DLD1 (cell line): ENCODE data around the gene NBEA.

Experiments used
- in situ Hi-C: cut with HindIII; loops from 2 replicates; pipeline ENCODE4 v1.10.0; 2017; ENCODE audit warnings: low sequenced_read_pairs

The NBEA gene

GRCh38 chr13:35498231-35498630 is 556.2 kb downstream of the NBEA start:
- in situ Hi-C loops, result no loop called here

GRCh38 chr13:35499196-35499662 is 557.2 kb downstream of the NBEA start:
- in situ Hi-C loops, result no loop called here

- in situ Hi-C loops, result no loop called here
These were observed 557.6 kb downstream of the NBEA start for GRCh38 chr13:35499676-35500075.

GRCh38 chr13:35500144-35500543 is 558.1 kb downstream of the NBEA start:
- in situ Hi-C loops, result no loop called here

- in situ Hi-C loops, result no loop called here
These were observed 559.7 kb downstream of the NBEA start for GRCh38 chr13:35501661-35502235.

- in situ Hi-C loops, result no loop called here
These were observed 560.4 kb downstream of the NBEA start for GRCh38 chr13:35502456-35502855.

GRCh38 chr13:35512271-35512920 is 570.3 kb downstream of the NBEA start:
- in situ Hi-C loops, result no loop called here

GRCh38 chr13:35514061-35514477 is 572.0 kb downstream of the NBEA start:
- in situ Hi-C loops, result no loop called here

GRCh38 chr13:35514801-35515502 is 572.9 kb downstream of the NBEA start:
- in situ Hi-C loops, result no loop called here

GRCh38 chr13:35518337-35518946 is 576.4 kb downstream of the NBEA start:
- in situ Hi-C loops, result no loop called here

GRCh38 chr13:35524171-35524570 is 582.1 kb downstream of the NBEA start:
- in situ Hi-C loops, result no loop called here

- in situ Hi-C loops, result no loop called here
These were observed 584.5 kb downstream of the NBEA start for GRCh38 chr13:35526577-35526976.

GRCh38 chr13:35527451-35527850 is 585.4 kb downstream of the NBEA start:
- in situ Hi-C loops, result no loop called here

GRCh38 chr13:35530147-35530546 is 588.1 kb downstream of the NBEA start:
- in situ Hi-C loops, result no loop called here

- in situ Hi-C loops, result no loop called here
These were observed 588.5 kb downstream of the NBEA start for GRCh38 chr13:35530581-35530980.

- in situ Hi-C loops, result no loop called here
These were observed 589.5 kb downstream of the NBEA start for GRCh38 chr13:35531526-35531925.

- in situ Hi-C loops, result no loop called here
These were observed 592.3 kb downstream of the NBEA start for GRCh38 chr13:35534343-35534742.

- in situ Hi-C loops, result no loop called here
These were observed 606.7 kb downstream of the NBEA start for GRCh38 chr13:35548790-35549189.

- in situ Hi-C loops, result no loop called here
These were observed 607.4 kb downstream of the NBEA start for GRCh38 chr13:35549481-35549880.

- in situ Hi-C loops, result no loop called here
These were observed 610.2 kb downstream of the NBEA start for GRCh38 chr13:35552172-35552844.

- in situ Hi-C loops, result no loop called here
These were observed 613.0 kb downstream of the NBEA start for GRCh38 chr13:35554972-35555623.
